Measurements from ENCODE around the gene MAGI2. TPM values are rescaled to one million over a fixed set of nuclear protein-coding genes. Genes with fewer than 3 reads are reported as not detected.

Gene MAGI2
- total RNA-seq, 1 experiment from 2014 or later, result 0.22 TPM

GRCh38 chr7:78074713-78075112, 1378.8 kb downstream of the MAGI2 start:
- BruUV-seq (replicated peaks), result no TSS peak
- POLR2A ChIA-PET, result no interaction called here
- no peak overlapping the region for H3K9ac ChIP-seq (ENCODE audit: low read length)
- TF ChIP-seq CBX3 (IDR thresholded peaks at IDR 0.05; ENCODE audit: low read depth) (no peak), EZH2 (IDR thresholded peaks at IDR 0.05) (no peak), CTCF (IDR thresholded peaks at IDR 0.05 in 2 of 3, conservative IDR thresholded peaks at IDR 0.05 in 1 of 3; ENCODE audit: borderline replicate concordance in 1 of 3, insufficient read depth in 1 of 3, low read depth in 2 of 3, low read length in 2 of 3) (no peak), ATF3 (IDR thresholded peaks at IDR 0.05) (no peak), POLR2AphosphoS5 (IDR thresholded peaks at IDR 0.05; ENCODE audit: low read depth, low read length) (no peak), EGR1 (IDR thresholded peaks at IDR 0.05; ENCODE audit: low read depth) (no peak)
- no peak overlapping the region for H3K4me2 ChIP-seq (ENCODE audit: low read length)
- H3K9me2 ChIP-seq (ENCODE audit: insufficient read depth), result no peaks in the 10 kb centered on the region
- H3K4me1 ChIP-seq (ENCODE audit: control insufficient read depth in 1 of 2, insufficient read depth in 2 of 2, low read length in 2 of 2), result no peaks in the 10 kb centered on the region
- RAD21 ChIA-PET (ENCODE audit: low non-redundant PET in 1 of 2, low total read pairs in 2 of 2, uncharacterized antibody in 2 of 2, unreplicated experiment in 2 of 2), result no interaction called here
- no peak overlapping the region for H3K27ac ChIP-seq (ENCODE audit: low read depth, low read length)
- peaks cover 26% of the 10 kb centered on the region for H3K27me3 ChIP-seq (ENCODE audit: insufficient read depth, low read length)
- H4K20me1 ChIP-seq (ENCODE audit: insufficient read depth), result 0 out of 2 replicates have a peak, but pooled peaks cover 3% of the 10 kb centered on the region
- CTCF ChIA-PET, result no interaction called here
- no peaks in the 10 kb centered on the region for H3K79me2 ChIP-seq (ENCODE audit: insufficient read depth, low read length)
- H3K9me3 ChIP-seq (ENCODE audit: control insufficient read depth in 1 of 2, insufficient read depth in 1 of 2, low read depth in 1 of 2, low read length in 2 of 2), result no peaks in the 10 kb centered on the region
- DNase-seq (ENCODE audit: low read depth, low spot score) (no peak), ATAC-seq (no peak)
- no peak overlapping the region for H3K4me3 ChIP-seq (replicated peaks in 1 of 2; ENCODE audit: low read depth in 1 of 2, low read length in 2 of 2)
- no peak overlapping the region for H2AFZ ChIP-seq (ENCODE audit: low read depth, low read length, poor library complexity, severe bottlenecking)
- intact Hi-C loops (cut with micrococcal nuclease), result no loop called here
- no peaks in the 10 kb centered on the region for H3K36me3 ChIP-seq (ENCODE audit: control insufficient read depth in 1 of 2, insufficient read depth in 2 of 2, low read length in 2 of 2)

- no peaks in the 10 kb centered on the region for H3K4me1 ChIP-seq (ENCODE audit: control insufficient read depth in 1 of 2, insufficient read depth in 2 of 2, low read length in 2 of 2)
- H3K79me2 ChIP-seq (ENCODE audit: insufficient read depth, low read length), result no peaks in the 10 kb centered on the region
- DNase-seq (ENCODE audit: low read depth, low spot score), result no peak
- TF ChIP-seq POLR2AphosphoS5 (IDR thresholded peaks at IDR 0.05; ENCODE audit: low read depth, low read length) (no peak), EZH2phosphoT487 (IDR thresholded peaks at IDR 0.05; ENCODE audit: borderline replicate concordance) (no peak), POLR2A (IDR thresholded peaks at IDR 0.05; ENCODE audit: borderline replicate concordance, extremely low read depth, insufficient read depth, insufficient read length) (no peak), MAX (IDR thresholded peaks at IDR 0.05) (no peak), SIN3A (IDR thresholded peaks at IDR 0.05; ENCODE audit: low read depth) (no peak), EGR1 (IDR thresholded peaks at IDR 0.05; ENCODE audit: low read depth) (no peak), ELF1 (IDR thresholded peaks at IDR 0.05; ENCODE audit: borderline replicate concordance, low read depth) (no peak), EZH2 (IDR thresholded peaks at IDR 0.05) (no peak), ATF3 (IDR thresholded peaks at IDR 0.05) (no peak), TCF7L2 (IDR thresholded peaks at IDR 0.05; ENCODE audit: borderline replicate concordance, extremely low read depth, insufficient read depth, insufficient read length) (no peak), SRF (IDR thresholded peaks at IDR 0.05; ENCODE audit: low read depth) (no peak), CBX3 (IDR thresholded peaks at IDR 0.05; ENCODE audit: low read depth) (no peak), SP1 (IDR thresholded peaks at IDR 0.05; ENCODE audit: low read depth) (no peak)
- H3K27me3 ChIP-seq (ENCODE audit: insufficient read depth, low read length), result peaks cover 20% of the 10 kb centered on the region
- H3K4me3 ChIP-seq (replicated peaks in 1 of 2; ENCODE audit: low read depth in 1 of 2, low read length in 2 of 2), result no peak overlapping the region
- no TSS peak for BruUV-seq (replicated peaks)
- H2AFZ ChIP-seq (ENCODE audit: low read depth, low read length, poor library complexity, severe bottlenecking), result no peak overlapping the region
- H3K9ac ChIP-seq (ENCODE audit: low read length), result no peak overlapping the region
- POLR2A ChIA-PET, result no interaction called here
- no peaks in the 10 kb centered on the region for H3K36me3 ChIP-seq (ENCODE audit: control insufficient read depth in 1 of 2, insufficient read depth in 2 of 2, low read length in 2 of 2)
- no peaks in the 10 kb centered on the region for H3K9me3 ChIP-seq (ENCODE audit: control insufficient read depth in 1 of 2, insufficient read depth in 1 of 2, low read depth in 1 of 2, low read length in 2 of 2)
- H3K9me2 ChIP-seq (ENCODE audit: insufficient read depth), result no peaks in the 10 kb centered on the region
- no peak for ATAC-seq
- no peak overlapping the region for H3K27ac ChIP-seq (ENCODE audit: low read depth, low read length)
- intact Hi-C loops (cut with micrococcal nuclease), result no loop called here
- H3K4me2 ChIP-seq (ENCODE audit: low read length), result no peak overlapping the region
- no peaks in the 10 kb centered on the region for H4K20me1 ChIP-seq (ENCODE audit: insufficient read depth)
- CTCF ChIA-PET, result no interaction called here
- RAD21 ChIA-PET (ENCODE audit: low non-redundant PET in 1 of 2, low total read pairs in 2 of 2, uncharacterized antibody in 2 of 2, unreplicated experiment in 2 of 2), result no interaction called here
Measured at GRCh38 chr7:78073609-78074382, 1379.7 kb downstream of the MAGI2 start.
